GM18870 (cell line): ENCODE data around the gene GAL3ST3.
"Not testable (repeated sequence)": the region's sequence is repeated elsewhere in the genome, so short reads cannot be mapped to it uniquely, and the experiment has no call there.

Experiments
- ATAC-seq: cut with Tn5 transposase; IDR thresholded peaks from one replicate; pipeline ENCODE4 v1.9.1; 2021; ENCODE audit warnings: moderate library complexity; ENCODE audit not compliant: unreplicated experiment

The GAL3ST3 gene

DNA sequence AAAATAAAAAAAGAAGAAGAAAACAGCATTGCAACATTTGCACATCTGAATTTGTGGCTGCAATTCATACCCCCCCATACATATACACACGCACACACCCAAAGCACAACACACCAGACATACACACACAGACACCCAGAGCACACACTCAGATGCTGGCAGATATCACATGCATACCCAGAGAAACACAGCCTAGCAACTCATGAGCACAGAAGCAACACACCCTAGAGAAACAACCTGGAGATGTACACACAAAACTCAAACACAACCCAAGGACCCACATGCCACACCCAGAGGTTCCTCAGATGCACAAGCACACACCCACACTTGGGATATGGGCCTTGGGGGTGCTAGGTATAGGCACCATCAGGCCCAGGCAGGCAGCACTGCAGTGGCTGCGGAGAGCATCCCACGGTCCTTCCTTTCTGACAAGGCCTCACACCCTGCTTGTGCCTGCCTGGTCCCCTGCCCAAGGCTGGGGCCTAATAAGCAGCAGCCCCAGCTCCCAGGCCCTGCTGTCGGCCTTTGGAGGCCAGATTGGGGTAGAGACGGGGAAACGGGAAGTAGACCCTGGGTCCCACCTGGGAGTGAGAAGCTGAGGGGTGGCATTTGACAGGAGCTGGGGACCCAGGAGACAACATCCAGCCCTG lies 34.0 kb downstream of the GAL3ST3 start:
- ATAC-seq, result no peak

DNA sequence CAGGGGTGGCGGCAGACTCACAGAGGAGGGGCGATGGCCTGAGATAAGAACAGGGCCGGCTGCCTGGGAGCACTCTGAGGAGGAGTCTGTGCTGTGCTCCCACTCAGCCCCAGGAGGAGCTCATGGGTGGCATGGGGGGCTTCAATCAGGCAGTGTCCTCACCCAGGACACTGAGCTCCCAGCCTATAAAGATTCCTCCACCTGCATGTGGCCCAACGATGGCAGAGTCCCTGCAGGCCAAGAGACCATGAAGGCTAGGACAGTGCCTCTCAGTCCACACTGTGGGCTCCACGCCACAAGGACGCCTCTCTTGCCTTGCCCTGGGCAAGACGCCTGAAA lies 35.2 kb downstream of the GAL3ST3 start:
- ATAC-seq, result no peak

DNA sequence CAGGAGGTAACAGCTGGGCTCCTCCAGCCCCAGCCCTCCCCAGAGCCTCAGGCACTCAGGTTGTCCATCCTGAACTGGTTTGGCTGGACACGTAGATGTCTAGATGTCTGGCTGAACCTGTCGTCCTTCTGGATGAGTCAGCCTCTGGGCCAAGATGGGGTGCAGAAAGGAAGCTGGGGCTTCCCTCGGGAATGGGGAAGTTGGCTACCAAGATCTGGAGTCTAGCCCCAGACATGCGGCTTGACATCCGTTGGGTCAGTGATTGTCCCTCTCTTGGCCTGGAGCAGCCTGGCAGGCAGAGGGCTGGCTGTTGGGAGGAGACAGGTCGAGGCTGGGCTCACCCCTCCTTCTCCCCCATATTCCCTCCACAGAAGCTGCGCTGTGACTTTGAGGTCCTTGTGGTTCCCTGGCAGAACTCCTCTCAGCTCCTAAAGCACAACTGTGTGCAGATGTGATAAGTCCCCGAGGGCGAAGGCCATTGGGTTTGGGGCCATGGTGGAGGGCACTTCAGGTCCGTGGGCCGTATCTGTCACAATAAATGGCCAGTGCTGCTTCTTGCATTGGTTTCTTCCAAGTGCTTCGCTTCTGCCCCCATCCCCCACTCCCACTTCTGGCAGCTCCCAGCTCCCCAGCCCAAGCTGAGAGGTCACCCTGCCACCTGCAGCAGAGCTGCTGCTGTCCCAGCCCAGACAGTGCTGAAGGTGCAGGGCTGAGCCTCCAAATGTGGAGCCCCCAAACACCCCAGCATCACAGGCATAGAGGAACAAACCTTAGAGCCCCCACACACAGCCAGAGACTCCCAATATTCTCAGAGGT lies 35.8 kb downstream of the GAL3ST3 start:
- no peak for ATAC-seq

GRCh38 chr11:66012371-66012945 lies 36.5 kb downstream of the GAL3ST3 start:
- ATAC-seq, result no peak

DNA sequence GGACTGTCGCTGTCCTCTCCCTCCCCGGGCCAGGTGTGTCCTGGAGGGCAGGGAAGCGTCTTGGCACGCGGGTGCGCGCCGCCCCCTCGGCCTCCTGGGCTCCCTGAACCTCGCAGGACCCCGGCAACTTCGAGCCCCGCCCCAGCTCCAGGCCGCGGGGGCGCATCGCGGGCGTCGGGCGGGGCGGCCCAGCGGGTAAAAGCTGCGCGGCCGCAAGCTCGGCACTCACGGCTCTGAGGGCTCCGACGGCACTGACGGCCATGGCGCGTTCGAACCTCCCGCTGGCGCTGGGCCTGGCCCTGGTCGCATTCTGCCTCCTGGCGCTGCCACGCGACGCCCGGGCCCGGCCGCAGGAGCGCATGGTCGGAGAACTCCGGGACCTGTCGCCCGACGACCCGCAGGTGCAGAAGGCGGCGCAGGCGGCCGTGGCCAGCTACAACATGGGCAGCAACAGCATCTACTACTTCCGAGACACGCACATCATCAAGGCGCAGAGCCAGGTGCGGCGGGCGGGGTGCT lies 37.1 kb downstream of the GAL3ST3 start, which contains the start of gene CST6:
CST6 (plus strand) TSS at position 224 of the 519 bp plus-strand sequence; CDS start at position 261, 37 bp downstream.
- no peak for ATAC-seq

GRCh38 chr11:66011239-66011784 lies 37.6 kb downstream of the GAL3ST3 start:
- no peak for ATAC-seq

DNA sequence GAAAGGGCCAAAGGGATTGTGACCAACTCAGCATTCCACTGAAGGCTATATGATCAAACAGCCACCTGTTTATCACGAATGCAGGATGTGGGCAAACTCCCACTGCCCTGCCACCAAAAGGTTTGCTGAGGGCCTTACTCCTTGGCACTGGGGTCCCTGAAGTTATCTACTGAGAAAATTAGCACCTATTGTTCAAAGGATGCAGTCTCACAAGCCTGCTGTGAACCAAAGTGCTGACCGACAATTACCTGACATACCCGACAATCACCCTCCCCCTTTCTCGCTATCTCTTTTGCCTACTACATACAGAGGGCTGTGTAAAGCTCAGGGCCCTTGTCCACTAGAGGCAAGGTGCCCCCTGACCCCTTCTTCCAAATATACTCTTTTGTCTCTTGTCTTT lies 38.9 kb downstream of the GAL3ST3 start:
- not testable (repeated sequence) for ATAC-seq

GRCh38 chr11:66008468-66009101 lies 40.4 kb downstream of the GAL3ST3 start:
- ATAC-seq, result no peak

DNA sequence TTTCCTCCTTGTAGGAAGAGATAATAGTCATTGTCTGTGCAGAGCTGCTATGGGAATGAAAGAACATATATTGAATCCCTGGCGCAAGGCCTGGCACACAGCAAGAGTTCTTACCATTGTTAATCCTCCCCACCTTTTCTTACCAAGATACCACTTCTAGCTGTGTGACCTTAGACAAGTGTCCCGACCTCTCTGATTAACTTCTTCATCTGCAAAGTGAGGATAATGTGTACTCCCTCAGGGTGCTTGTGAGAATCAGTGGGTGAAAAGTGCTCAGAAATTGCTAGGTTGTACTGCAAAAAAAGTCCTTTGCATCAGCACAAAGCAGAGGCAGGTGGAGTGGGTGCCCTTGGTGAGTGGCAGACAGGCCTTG lies 40.9 kb downstream of the GAL3ST3 start:
- ATAC-seq, result no peak

DNA sequence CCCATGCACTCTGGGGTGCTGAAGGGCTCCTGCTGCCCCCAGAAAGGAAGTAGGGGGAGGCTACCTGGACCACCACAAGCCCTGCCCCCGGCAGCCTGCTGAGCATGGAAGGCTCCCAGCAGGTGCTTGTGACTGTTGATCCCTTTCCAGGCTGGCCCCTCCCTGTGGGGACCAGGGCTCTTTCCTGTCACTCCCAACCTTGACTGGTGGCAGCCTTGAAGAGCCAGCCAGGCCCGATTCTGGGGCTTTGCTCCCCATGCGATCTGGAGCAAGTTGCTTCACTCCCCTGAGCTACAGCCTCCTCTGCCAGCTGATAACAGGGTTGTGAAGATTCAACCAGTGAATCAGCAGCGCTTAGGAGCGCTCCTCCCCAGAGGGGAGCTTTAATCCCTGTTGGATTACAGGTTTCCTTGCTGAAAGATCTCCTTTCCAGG lies 41.7 kb downstream of the GAL3ST3 start:
- no peak for ATAC-seq

GRCh38 chr11:66006891-66007176 lies 42.1 kb downstream of the GAL3ST3 start:
- no peak for ATAC-seq

GRCh38 chr11:66006134-66006890 lies 42.6 kb downstream of the GAL3ST3 start:
- no peak for ATAC-seq

- no peak for ATAC-seq
Observed at GRCh38 chr11:66004186-66004585, 44.8 kb downstream of the GAL3ST3 start.

DNA sequence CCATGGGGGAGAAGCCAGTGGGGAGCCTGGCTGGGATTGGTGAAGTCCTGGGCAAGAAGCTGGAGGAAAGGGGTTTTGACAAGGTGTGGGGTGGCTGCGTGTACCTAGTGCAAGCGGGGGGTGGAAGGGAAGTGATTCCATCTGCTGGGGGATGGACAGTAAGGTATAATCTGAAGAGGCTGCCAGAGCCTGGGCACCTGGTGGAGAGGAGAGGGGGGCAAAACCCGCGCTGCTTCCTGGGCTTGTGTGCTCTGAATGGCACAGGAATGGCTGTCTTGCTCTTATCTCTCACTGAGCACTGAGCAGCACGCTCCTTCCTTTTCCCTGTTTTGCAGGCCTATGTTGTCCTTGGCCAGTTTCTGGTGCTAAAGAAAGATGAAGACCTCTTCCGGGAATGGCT lies 45.7 kb downstream of the GAL3ST3 start:
- ATAC-seq, result no peak

DNA sequence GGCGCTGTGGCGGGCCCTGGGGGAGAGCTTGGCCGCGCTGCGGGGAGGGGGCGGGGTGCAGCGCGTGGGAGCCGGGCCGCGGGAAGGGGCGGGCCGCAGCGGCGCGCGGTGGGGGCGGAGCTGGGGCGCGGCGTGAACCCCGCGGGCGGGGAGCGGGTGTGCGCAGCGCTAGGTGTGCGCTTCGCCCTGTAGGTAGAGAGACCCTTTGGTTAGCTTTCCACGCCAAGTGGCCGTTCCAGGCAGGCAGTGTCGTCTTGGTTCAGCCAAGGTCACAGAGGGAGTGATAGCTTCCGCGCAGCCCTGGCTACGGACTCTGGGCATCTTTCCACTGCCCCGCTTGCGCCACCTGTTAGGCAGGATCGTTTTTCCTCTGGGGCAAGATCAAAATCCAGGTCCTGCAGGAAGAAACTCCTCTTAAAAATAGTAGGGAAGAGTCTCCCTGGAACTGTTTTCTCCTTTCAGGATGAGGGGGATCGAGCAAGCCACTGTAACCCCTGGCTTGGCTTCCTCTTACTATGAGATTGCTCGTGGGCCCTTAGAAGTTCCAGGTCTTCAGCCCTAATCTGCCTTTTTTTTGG lies 46.2 kb downstream of the GAL3ST3 start:
- ATAC-seq, result peak; percentile 2

- peak; percentile 79 for ATAC-seq
Observed at GRCh38 chr11:66001942-66002647, 46.9 kb downstream of the GAL3ST3 start, which contains the start of the genes BANF1 and EIF1AD. Gene BANF1, plus strand, starts transcription at chr11:66002503. Its CDS starts 748 bp downstream, at chr11:66003251. Gene EIF1AD, minus strand, starts transcription at chr11:66002157. Its CDS starts 1,768 bp downstream, at chr11:66000389.

- ATAC-seq, result no peak
Observed at GRCh38 chr11:65997286-65997685, 51.7 kb downstream of the GAL3ST3 start.

- ATAC-seq, result no peak
Observed at GRCh38 chr11:65992056-65992455, 56.9 kb downstream of the GAL3ST3 start.
